Measurements from ENCODE around the gene FOCAD.

DNA sequence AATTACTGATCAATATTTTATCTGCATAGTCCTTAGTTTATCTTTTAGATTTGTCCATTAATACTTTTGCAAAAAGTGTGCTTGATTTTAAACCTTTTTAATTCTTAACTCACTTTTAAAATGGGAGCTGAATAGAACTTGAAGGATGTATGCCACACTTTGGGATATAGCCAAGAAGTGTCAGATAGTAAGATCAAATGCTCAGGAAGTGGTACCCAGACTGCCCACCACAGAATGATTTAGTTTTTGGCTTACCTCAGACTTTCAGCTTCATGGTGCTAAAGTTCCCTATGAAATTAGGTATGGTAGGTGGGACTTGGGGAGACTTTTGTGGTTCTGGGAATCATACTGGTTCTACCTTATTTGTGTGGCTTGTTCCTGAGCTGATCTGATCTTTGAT is 14.7 kb downstream of the FOCAD start:
- TF ChIP-seq POLR2A (IDR thresholded peaks at IDR 0.05): no peak
- TF ChIP-seq, protein P1, sequence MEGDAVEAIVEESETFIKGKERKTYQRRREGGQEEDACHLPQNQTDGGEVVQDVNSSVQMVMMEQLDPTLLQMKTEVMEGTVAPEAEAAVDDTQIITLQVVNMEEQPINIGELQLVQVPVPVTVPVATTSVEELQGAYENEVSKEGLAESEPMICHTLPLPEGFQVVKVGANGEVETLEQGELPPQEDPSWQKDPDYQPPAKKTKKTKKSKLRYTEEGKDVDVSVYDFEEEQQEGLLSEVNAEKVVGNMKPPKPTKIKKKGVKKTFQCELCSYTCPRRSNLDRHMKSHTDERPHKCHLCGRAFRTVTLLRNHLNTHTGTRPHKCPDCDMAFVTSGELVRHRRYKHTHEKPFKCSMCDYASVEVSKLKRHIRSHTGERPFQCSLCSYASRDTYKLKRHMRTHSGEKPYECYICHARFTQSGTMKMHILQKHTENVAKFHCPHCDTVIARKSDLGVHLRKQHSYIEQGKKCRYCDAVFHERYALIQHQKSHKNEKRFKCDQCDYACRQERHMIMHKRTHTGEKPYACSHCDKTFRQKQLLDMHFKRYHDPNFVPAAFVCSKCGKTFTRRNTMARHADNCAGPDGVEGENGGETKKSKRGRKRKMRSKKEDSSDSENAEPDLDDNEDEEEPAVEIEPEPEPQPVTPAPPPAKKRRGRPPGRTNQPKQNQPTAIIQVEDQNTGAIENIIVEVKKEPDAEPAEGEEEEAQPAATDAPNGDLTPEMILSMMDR (IDR thresholded peaks at IDR 0.05): no peak
